Measurements from ENCODE around the gene TARM1.
"Not testable (repeated sequence)": the region's sequence is repeated elsewhere in the genome, so short reads cannot be mapped to it uniquely, and the experiment has no call there.

TARM1 gene

DNA sequence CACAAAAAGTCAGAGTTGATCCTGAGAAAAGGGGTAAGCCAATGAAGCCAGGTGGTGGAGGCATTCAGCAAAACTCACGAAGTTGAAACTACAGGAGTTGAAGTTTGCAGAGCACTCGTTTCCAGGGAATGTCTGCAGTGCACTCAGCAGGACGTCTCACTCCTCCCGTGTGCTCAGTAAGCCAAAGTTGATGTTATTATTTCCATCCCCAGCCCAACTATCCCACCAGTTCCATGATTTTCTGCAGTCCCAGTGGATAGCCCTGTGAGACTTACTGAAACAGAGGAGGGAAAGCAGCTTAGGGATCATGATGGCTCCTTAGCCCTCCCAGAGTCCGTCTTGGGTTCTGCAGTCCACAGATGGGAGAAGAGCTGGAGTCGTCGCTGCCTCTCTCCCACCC lies at the start of gene TARM1:
TSS of gene TARM1 (minus strand) at position 334 of the 400 bp plus-strand sequence. CDS start at position 309, 25 bp downstream.
- no peak for DNase-seq

- DNase-seq: no peak
Measured at GRCh38 chr19:54129617-54129996, 48.4 kb upstream of the TARM1 start.

DNA sequence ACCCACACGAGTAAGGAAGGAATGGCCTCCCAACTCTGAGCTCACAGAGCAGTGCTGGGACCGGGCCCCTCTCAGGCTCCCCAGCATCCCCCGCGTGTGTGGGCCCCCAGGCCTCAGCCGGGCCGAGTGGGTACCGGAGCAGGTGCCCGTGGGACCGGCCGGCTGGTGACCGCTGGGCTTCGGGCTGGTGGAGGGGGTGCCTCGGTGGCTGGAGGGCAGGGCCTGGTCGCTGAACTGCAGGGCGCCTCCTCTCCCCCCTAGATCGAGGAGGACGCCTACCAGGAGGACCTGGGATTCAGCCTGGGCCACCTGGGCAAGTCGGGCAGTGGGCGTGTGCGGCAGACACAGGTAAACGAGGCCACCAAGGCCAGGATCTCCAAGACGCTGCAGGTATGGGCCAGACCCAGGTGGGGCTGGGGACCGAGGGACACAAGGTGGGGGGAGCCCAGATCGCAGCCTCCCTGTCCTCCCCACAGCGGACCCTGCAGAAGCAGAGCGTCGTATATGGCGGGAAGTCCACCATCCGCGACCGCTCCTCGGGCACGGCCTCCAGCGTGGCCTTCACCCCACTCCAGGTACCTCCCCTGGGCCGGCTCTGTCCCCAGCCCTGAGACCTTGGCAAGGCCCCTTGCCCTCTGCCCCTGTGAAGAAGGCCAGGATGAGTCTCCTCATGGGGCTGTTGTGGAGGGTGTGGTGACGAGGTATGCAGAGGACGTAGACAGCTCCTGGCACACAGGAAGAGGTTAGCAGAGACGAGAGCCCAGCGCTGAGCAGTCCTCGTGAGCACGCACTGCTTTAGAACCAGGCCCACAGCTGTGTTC lies 47.8 kb upstream of the TARM1 start:
- no peak for DNase-seq

- no peak for DNase-seq
Measured at GRCh38 chr19:54128441-54128725, 47.2 kb upstream of the TARM1 start.

GRCh38 chr19:54127688-54128440 lies 46.7 kb upstream of the TARM1 start:
- DNase-seq: no peak

DNA sequence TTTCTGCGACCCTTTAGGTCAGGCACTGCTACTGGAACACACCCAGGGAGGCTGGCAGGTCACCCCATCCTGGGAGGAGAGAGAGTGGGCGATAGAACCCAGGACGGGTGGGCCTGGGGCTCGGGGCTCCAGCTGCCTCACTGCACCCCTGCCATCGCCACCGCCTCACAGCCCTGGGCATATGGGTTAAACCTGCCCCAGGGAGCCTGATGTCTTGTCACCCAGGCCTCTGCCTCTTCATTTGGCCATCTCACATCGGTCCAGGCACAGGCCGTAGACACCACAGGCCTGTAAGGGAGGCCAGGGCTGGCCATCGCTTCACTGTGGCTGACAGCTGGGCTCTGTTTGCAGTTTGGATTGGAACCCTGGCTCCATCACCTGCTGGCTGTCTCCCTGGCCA lies 44.5 kb upstream of the TARM1 start:
- no peak for DNase-seq

DNA sequence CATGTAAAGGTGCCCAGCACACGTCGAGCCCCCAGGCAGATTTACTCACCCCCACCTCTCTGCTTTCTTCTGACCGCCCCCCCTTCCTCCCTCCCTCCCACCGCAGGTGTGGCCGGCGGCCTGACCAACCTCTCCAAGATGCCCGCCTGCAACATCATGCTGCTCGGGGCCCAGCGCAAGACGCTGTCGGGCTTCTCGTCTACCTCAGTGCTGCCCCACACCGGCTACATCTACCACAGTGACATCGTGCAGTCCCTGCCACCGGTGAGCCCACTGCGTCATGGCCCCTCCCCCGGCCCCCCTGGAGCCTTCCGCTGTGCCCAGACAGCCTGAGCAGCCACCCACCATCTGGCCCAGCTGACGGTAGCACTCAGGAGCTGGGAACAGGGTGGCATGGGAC lies 43.2 kb upstream of the TARM1 start:
- no peak for DNase-seq

DNA sequence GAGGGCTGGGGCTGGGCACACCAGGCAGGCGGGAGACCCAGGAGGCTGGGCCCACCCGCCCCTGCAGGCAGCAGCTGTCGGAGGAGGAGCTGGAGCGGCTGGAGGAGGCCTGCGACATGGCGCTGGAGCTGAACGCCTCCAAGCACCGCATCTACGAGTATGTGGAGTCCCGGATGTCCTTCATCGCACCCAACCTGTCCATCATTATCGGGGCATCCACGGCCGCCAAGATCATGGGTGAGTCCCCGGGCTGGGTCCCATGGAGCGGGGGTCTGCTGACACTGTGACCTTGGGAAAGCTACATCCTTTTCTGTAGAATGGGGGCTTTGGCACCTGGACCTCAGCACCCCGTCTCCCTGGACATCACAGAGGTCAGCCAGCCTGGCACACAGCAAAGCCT lies 42.5 kb upstream of the TARM1 start:
- no peak for DNase-seq

GRCh38 chr19:54121259-54121658 lies 40.1 kb upstream of the TARM1 start:
- DNase-seq: no peak

GRCh38 chr19:54115109-54116063 lies 34.2 kb upstream of the TARM1 start, which contains the start of the genes PRPF31 and TFPT:
TSS of gene PRPF31 (plus strand) at chr19:54115754. CDS start at chr19:54118279, 2,525 bp downstream.
TSS of gene TFPT (minus strand) at chr19:54115657. CDS start at chr19:54115269, 388 bp downstream.
- DNase-seq: peak; percentile 97

- DNase-seq: no peak
Measured at GRCh38 chr19:54114340-54115108, 33.4 kb upstream of the TARM1 start.

DNA sequence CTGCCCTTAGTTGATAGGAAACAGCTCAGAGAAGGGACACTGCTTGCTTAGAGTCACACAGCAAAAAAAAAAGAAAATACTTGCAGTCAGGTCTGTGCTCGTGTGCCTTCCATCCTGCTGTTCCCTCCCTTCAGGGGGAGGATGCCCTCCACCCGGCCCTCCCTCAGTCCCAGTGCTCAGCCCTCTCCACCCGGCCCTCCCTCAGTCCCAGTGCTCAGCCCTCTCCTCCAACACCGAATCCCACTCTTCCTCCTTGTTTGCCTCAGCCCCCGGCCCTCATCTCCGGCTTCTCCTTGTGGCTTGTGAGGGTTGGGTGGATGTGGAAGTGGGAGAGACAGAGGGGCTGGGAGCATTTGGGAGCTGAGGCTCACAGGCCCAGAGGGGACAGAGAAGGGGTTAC lies 28.5 kb upstream of the TARM1 start:
- DNase-seq: no peak

GRCh38 chr19:54108496-54108895 lies 27.3 kb upstream of the TARM1 start:
- no peak for DNase-seq

DNA sequence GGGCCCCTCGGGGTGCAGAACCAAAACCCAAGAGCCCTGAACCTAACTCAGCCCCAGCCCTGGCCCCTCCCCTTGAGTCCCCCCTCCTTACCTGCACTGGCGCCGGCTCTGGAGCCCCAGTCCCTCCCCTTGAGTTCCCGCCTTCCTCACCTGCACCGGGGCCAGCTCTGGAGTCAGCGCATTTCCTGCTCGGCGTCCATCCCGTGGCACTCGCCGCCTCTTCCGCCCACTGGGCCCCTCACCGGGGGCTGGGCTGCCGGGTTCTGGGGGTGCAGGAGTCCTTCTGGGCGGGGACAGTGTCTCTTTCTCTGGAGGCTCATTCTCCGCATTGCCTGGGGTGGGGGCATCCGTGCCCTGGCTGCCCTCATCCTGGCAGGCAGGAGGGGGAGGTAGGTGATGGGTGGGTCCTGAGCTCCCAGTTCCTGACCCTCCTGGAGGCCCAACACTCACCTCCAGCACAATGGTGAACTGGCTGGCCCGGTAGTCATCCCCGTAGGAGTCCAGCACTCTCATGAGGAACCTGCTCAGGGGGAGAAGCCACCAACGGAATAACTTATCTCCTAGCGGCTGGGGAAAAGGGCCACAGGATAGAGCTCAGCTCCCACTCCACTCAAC lies 26.8 kb upstream of the TARM1 start:
- DNase-seq: no peak

GRCh38 chr19:54106716-54107115 lies 25.6 kb upstream of the TARM1 start:
- no peak for DNase-seq

DNA sequence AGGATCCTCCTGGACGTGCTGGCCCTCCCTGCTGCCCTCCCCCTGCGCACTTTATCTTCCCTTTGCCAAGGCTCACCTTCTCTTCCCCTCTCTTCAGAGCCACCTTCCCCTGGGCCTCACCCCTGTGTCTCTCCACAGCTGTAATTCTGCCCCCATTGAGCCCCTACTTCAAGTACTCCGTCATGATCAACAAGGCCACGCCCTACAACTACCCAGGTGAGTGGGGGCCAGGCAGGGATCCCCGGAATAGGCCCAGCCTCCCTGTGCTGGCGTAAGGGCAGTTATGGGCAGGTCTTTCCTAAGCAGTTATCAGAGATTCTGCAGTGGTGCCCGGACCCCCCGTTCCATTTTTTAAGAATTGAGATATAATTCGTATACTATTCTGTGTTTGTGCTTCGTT lies 24.6 kb upstream of the TARM1 start:
- DNase-seq: no peak

DNA sequence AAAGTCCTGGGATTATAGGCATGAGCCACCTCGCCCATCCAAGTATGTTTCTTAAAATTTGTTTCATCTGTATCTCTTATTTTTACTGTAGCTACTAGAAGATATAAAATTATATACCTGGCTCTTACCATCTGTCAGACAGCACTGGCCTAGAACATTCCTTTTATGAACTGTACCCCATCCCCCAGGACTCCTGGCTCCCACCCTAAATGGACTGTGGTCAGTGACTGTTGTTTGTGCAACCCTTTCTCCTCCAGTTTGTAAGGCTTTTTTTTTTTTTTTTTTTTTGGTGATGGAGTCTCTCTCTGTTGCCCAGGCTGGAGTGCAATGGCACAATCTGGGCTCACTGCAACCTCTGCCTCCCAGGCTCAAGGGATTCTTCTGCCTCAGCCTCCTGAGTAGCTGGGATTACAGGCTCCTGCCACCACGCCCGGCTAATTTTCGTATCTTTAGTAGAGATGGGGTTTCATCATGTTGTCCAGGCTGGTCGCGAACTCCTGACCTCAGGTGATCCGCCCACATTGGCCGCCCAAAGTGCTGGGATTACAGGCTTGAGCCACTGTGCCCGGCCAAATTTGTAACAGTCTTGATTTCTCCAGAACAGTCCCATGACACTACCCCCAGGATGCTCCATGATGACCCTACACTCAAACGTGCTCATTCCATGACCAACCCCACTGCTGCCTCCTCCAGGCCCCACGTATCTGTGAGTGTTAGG lies 24.0 kb upstream of the TARM1 start:
- DNase-seq: no peak

DNA sequence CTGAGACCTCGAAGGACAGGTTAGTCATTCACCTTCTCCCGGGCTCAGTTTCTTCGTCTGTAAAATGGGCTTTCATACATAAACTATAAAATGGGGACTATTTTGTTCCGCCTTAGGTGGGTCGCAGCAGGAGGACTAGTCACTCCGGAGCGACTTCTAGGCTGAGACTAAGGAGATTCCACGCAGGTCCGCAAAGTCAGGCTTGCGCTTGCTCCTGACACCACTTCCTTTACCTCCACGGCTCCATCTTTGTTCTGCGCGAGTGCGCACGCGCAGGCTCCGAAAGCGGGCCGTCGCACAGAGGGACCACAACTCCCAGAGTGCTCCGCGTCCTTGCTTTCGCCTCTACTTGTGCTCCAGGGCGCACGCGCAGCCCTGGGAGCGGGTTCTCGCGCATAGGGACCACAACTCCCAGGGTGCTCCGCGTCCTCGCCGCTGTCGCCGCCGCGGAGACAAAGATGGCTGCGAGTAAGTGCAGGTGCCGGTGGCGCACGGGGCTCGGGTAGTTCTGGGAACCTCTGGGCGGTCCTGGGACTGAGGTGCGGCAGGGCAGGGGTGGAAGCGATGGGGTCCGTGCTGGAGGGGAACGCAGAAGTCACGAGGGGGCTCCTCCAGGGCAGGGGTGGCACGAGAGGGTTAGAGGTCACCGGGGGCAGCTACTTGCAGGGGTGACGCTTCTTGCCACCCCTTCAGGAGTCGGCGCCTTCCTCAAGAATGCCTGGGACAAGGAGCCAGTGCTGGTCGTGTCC lies 21.4 kb upstream of the TARM1 start, which contains the start of gene NDUFA3:
TSS of gene NDUFA3 (plus strand) at position 435 of the 749 bp plus-strand sequence. CDS start at position 459, 24 bp downstream.
- DNase-seq: peak; percentile 94

GRCh38 chr19:54100561-54100960 lies 19.4 kb upstream of the TARM1 start, which contains the start of gene OSCAR:
TSS of gene OSCAR (minus strand) at chr19:54100803. CDS start at chr19:54100792, 11 bp downstream.
- no peak for DNase-seq

GRCh38 chr19:54099903-54100255 lies 18.7 kb upstream of the TARM1 start:
- not testable (repeated sequence) for DNase-seq
